Adrenal gland (tissue), 5 donors: ENCODE data around the gene GHR.

ENCODE experiments used
- CTCF ChIP-seq, 6 experiments: fragments of 450-650 bp in 4 of 6; fragments of 200-600 bp in 2 of 6; sonication (generic) in 1 of 6; IDR thresholded peaks; 1 replicate in 5 of 6; 2 replicates in 1 of 6; pipeline versions ENCODE4 v1.5.1 to v1.8.0; 2016 to 2021; ENCODE audit warnings: antibody characterized with exemption in 6 of 6, mild to moderate bottlenecking in 2 of 6, moderate library complexity in 1 of 6
- POLR2A ChIP-seq, 2 donors: fragments of 450-650 bp; IDR thresholded peaks; one replicate each; pipeline ENCODE4 v1.6.1; 2017; ENCODE audit warnings: antibody characterized with exemption in 2 of 2, mild to moderate bottlenecking in 2 of 2, moderate library complexity in 1 of 2
- donor health status: DM: no; HTN: no; CAD: no.

DNA sequence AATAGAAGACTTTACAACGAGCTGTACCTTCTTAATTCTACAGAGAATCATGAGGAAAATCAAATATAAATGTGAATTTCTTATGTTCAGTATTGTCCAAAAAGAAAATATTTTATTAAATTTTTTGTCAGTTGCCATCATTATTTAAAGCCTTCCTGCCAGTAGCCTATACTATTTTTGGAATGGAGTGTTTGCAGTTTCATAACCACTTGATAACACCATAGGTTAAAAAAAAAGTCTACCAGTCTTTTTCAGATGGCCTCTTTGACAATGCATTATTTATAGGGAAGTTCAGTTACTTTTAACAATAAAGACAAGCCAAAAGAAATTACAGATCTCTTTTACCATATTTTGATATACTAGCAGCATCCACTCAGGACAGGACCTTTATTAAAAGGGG, 253.1 kb downstream of the GHR start:
- no peak for TF ChIP-seq CTCF (IDR thresholded peaks at IDR 0.05)
- no peak for TF ChIP-seq POLR2A (IDR thresholded peaks at IDR 0.05)
